Keratinocyte (primary cell): ENCODE measurements around the gene FLII. TPM values are rescaled to one million over a fixed set of nuclear protein-coding genes. Genes with fewer than 3 reads are reported as not detected.
"Not testable (repeated sequence)": the region's sequence is repeated elsewhere in the genome, so short reads cannot be mapped to it uniquely, and the experiment has no call there.

Source experiments
- DNase-seq: peaks from one replicate; pipeline ENCODE4 v3.0.0-alpha.2; 2011; ENCODE audit warnings: low read depth, missing footprints, low spot score
- FAIRE-seq: peaks from 2 replicates; lab custom pipeline; 2011; peaks lifted over from hg19 to GRCh38; lab: Jason Lieb, UNC
- H2AFZ ChIP-seq: 2 replicates; pipeline ENCODE4 v1.6.0; 2012; ENCODE audit warnings: low read length, control low read depth, inconsistent platforms; ENCODE audit not compliant: control insufficient read depth
- H3K27ac ChIP-seq: 2 replicates; pipeline ENCODE4 v1.5.1; 2011; ENCODE audit warnings: low read length; ENCODE audit not compliant: control insufficient read depth, insufficient read depth
- H3K27me3 ChIP-seq: 3 replicates; pipeline ENCODE4 v1.6.0; 2011; ENCODE audit warnings: low read length; ENCODE audit not compliant: control insufficient read depth, insufficient read depth; ENCODE audit errors: extremely low read depth
- H3K36me3 ChIP-seq, 2 experiments: 2 replicates in 1 of 2; 3 replicates in 1 of 2; pipeline ENCODE4 v1.5.1; 2011; ENCODE audit warnings: low read length in 2 of 2, mild to moderate bottlenecking in 1 of 2; ENCODE audit not compliant: control insufficient read depth in 2 of 2, insufficient read depth in 2 of 2; ENCODE audit errors: extremely low read depth in 1 of 2
- H3K4me1 ChIP-seq: 3 replicates; pipeline ENCODE4 v1.5.1; 2011; ENCODE audit warnings: low read length; ENCODE audit not compliant: control insufficient read depth, insufficient read depth; ENCODE audit errors: extremely low read depth
- H3K4me2 ChIP-seq: 3 replicates; pipeline ENCODE4 v1.6.0; 2011; ENCODE audit warnings: low read depth, low read length; ENCODE audit not compliant: control insufficient read depth, insufficient read depth; ENCODE audit errors: extremely low read depth
- H3K4me3 ChIP-seq, 3 experiments: fragments of 200-600 bp in 1 of 3; sonication (generic) in 1 of 3; 2 replicates in 2 of 3; 3 replicates in 1 of 3; pipeline ENCODE4 v1.5.1; 2011 to 2016; ENCODE audit warnings: low read length in 3 of 3, mild to moderate bottlenecking in 3 of 3, control low read depth in 2 of 3, inconsistent platforms in 1 of 3, low read depth in 1 of 3, mixed read lengths in 1 of 3, mixed run types in 1 of 3, moderate library complexity in 1 of 3; ENCODE audit not compliant: control insufficient read depth in 2 of 3, insufficient read depth in 2 of 3; ENCODE audit errors: extremely low read depth in 1 of 3
- H3K79me2 ChIP-seq: 2 replicates; pipeline ENCODE4 v1.6.0; 2012; ENCODE audit warnings: low read length; ENCODE audit not compliant: control insufficient read depth, insufficient read depth
- H3K9ac ChIP-seq: 3 replicates; pipeline ENCODE4 v1.6.0; 2011; ENCODE audit warnings: low read length; ENCODE audit not compliant: control insufficient read depth, insufficient read depth; ENCODE audit errors: extremely low read depth
- H3K9me1 ChIP-seq: 3 replicates; pipeline ENCODE4 v1.6.0; 2011; ENCODE audit warnings: low read length; ENCODE audit not compliant: control insufficient read depth, insufficient read depth; ENCODE audit errors: extremely low read depth
- H3K9me3 ChIP-seq: 2 replicates; pipeline ENCODE4 v1.5.1; 2012; ENCODE audit warnings: low read depth, low read length; ENCODE audit not compliant: control insufficient read depth
- H4K20me1 ChIP-seq: 3 replicates; pipeline ENCODE4 v1.6.0; 2011; ENCODE audit warnings: low read length; ENCODE audit not compliant: control insufficient read depth, insufficient read depth; ENCODE audit errors: extremely low read depth
- EZH2 ChIP-seq: IDR thresholded peaks from one replicate; pipeline ENCODE4 v1.6.1; 2012; ENCODE audit warnings: inconsistent platforms, mild to moderate bottlenecking, low read length, moderate library complexity
- dilution Hi-C: fragments of 300-500 bp; cut with MboI; formaldehyde crosslinking; loops from one replicate; pipeline ENCODE4 v1.7.0; 2020; ENCODE audit warnings: low sequenced_read_pairs; ENCODE audit not compliant: extremely low pct_ligation_motif_present
- polyA plus RNA-seq, 5 experiments: library from polyadenylated mRNA; depleted of rRNA in 3 of 5; stranded (reverse) in 3 of 5; stranded (forward) in 1 of 5; unstranded in 1 of 5; fragments of >200 nt; gene quantifications; 1 replicate in 1 of 5; 2 replicates in 3 of 5; 3 replicates in 1 of 5; pipeline versions ENCODE4 v1.2.1 to v1.2.3, GENCODE V29; 2011 to 2012; ENCODE audit warnings: missing spikeins in 2 of 5, low read depth in 1 of 5, low replicate concordance in 1 of 5
- TF ChIP-seq, protein P1 (sequence below), 3 experiments: IDR thresholded peaks in 1 of 3; conservative IDR thresholded peaks in 1 of 3; optimal IDR thresholded peaks in 1 of 3; 2 replicates in 2 of 3; 3 replicates in 1 of 3; pipeline versions ENCODE3 to v1.5.1; 2011; ENCODE audit warnings: low read length in 3 of 3, mild to moderate bottlenecking in 3 of 3, moderate library complexity in 2 of 3, control low read depth in 1 of 3, inconsistent platforms in 1 of 3; ENCODE audit not compliant: insufficient read depth in 2 of 3; ENCODE audit errors: extremely low read depth in 1 of 3

The FLII gene
- polyA plus RNA-seq, 1 donor (not counting 4 experiments of a cell fraction or from before 2014, with no cell fraction given): 376 TPM

DNA sequence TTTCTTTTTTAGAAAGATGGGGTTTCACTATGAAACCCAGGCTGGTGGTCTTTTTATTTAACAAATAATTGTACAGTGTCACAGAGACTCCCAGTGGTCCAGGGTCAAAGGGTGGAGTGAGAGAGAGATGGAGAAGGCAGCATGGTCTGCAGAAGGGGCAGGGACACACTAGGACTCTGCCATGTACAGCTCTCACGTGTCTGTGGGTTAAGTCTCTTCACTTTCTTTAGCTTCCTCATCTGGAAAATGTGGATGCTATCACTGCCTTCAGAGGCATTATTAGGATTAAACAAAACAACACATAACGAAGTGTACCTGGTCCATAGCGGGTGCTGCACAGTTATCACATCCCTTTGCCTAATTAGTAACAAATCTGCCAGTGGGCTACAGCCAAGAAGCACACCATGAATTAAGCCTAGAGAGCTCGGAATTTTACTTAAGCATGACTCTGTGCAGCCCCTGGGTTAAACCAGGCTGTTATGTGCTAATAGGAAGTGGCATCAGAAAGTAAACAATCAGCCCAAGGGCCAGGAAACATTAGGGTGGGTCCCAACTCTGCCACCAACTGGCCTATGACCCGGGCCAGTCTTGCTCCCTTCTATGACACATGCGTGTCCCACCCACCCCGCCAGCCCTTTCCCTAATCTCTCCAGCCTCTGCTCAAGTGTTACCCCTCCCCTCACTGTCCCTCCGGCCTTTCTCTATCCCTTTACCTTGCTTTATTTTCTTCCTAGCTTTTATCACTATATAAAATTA, 42.4 kb upstream of the FLII start:
- no peaks in the 10 kb centered on the region for H4K20me1 ChIP-seq
- H3K9ac ChIP-seq: no peak overlapping the region
- H3K9me3 ChIP-seq: no peaks in the 10 kb centered on the region
- TF ChIP-seq, protein P1, sequence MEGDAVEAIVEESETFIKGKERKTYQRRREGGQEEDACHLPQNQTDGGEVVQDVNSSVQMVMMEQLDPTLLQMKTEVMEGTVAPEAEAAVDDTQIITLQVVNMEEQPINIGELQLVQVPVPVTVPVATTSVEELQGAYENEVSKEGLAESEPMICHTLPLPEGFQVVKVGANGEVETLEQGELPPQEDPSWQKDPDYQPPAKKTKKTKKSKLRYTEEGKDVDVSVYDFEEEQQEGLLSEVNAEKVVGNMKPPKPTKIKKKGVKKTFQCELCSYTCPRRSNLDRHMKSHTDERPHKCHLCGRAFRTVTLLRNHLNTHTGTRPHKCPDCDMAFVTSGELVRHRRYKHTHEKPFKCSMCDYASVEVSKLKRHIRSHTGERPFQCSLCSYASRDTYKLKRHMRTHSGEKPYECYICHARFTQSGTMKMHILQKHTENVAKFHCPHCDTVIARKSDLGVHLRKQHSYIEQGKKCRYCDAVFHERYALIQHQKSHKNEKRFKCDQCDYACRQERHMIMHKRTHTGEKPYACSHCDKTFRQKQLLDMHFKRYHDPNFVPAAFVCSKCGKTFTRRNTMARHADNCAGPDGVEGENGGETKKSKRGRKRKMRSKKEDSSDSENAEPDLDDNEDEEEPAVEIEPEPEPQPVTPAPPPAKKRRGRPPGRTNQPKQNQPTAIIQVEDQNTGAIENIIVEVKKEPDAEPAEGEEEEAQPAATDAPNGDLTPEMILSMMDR (optimal IDR thresholded peaks at IDR 0.05 in 1 of 3, IDR thresholded peaks at IDR 0.05 in 1 of 3, conservative IDR thresholded peaks at IDR 0.05 in 1 of 3; ENCODE audit: extremely low read depth in 1 of 3, insufficient read depth in 2 of 3, low read length in 3 of 3): no peak
- TF ChIP-seq EZH2: no peak
- H3K27me3 ChIP-seq: no peaks in the 10 kb centered on the region
- FAIRE-seq (no peak), DNase-seq (no peak)
- dilution Hi-C loops: no loop called here
- H3K4me3 ChIP-seq: no peak overlapping the region
- no peak overlapping the region for H3K4me2 ChIP-seq
- no peak overlapping the region for H3K27ac ChIP-seq
- no peaks in the 10 kb centered on the region for H3K4me1 ChIP-seq
- no peaks in the 10 kb centered on the region for H3K9me1 ChIP-seq
- H2AFZ ChIP-seq: no peak overlapping the region
- H3K79me2 ChIP-seq: no peaks in the 10 kb centered on the region
- peaks cover 21 to 27% of the 10 kb centered on the region in 2 experiments for H3K36me3 ChIP-seq

DNA sequence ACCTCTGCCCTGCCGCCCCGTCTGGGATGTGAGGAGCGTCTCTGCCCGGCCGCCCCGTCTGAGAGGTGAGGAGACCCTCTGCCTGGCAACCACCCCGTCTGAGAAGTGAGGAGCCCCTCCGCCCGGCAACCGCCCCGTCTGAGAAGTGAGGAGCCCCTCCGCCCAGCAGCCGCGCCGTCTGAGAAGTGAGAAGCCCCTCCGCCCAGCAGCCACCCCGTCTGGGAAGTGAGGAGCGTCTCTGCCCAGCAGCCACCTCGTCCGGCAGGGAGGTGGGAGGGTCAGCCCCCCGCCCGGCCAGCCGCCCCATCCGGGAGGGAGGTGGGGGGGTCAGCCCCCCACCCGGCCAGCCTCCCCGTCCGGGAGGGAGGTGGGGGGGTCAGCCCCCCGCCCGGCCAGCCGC, 39.5 kb upstream of the FLII start:
- H3K9me1 ChIP-seq, DNase-seq, H2AFZ ChIP-seq, H3K4me1 ChIP-seq, H3K27ac ChIP-seq, H3K9me3 ChIP-seq, H4K20me1 ChIP-seq, H3K27me3 ChIP-seq, FAIRE-seq, H3K4me3 ChIP-seq, H3K4me2 ChIP-seq, H3K79me2 ChIP-seq, dilution Hi-C loops, H3K9ac ChIP-seq: not testable (repeated sequence)
- H3K36me3 ChIP-seq: peaks cover 20 to 22% of the 10 kb centered on the region in 2 experiments
